Measurements from ENCODE around the gene IL4. TPM values are rescaled to one million over a fixed set of nuclear protein-coding genes. Genes with fewer than 3 reads are reported as not detected.

Gene IL4
- total RNA-seq = not detected in 2 replicates

GRCh38 chr5:132673939-132674630 lies at the start of gene IL4:
Gene IL4, plus strand, starts transcription at chr5:132673989. Its CDS starts 62 bp downstream, at chr5:132674051.

DNA sequence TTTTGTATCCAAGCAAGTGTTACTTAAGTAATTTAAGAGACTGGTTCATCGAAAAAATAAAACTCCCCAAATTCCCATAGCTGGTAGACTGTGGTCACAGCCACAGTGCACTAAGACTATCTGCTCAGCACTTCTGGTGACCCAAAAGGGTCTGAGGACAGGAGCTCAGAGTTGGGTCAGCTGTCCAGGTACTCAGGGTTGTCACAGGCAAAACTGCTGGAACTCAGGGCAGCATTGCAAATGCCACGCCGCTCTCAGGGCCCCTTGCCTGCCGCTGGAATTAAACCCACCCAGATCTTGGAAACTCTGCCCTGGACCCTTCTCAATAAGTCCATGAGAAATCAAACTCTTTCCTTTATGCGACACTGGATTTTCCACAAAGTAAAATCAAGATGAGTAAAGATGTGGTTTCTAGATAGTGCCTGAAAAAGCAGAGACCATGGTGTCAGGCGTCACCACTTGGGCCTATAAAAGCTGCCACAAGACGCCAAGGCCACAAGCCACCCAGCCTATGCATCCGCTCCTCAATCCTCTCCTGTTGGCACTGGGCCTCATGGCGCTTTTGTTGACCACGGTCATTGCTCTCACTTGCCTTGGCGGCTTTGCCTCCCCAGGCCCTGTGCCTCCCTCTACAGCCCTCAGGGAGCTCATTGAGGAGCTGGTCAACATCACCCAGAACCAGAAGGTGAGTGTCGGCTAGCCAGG lies 16.0 kb upstream of the IL4 start, which contains the start of gene IL13:
Gene IL13, plus strand, starts transcription at position 498 of the 705 bp plus-strand sequence. Its CDS starts 14 bp downstream, at position 512.

Other genes starting within 250 kb of the IL4 start
- gene IRF1, start 183.2 kb upstream of the IL4 start, total RNA-seq = 5.1 and 5.3 TPM in 2 replicates
- gene IL5, start 130.5 kb upstream of the IL4 start, total RNA-seq = not detected in 2 replicates
- gene RAD50, start 117.0 kb upstream of the IL4 start, total RNA-seq = 20.0 and 34.9 TPM in 2 replicates
- gene IL13, start 15.8 kb upstream of the IL4 start, total RNA-seq = not detected in 2 replicates
- 6.0 and 9.0 TPM in 2 replicates for gene KIF3A, start 63.6 kb downstream of the IL4 start, total RNA-seq
- gene CCNI2, start 73.4 kb downstream of the IL4 start, total RNA-seq = 0.76 and 1.2 TPM in 2 replicates
- gene SEPTIN8, start 103.2 kb downstream of the IL4 start, total RNA-seq = 97.4 and 129 TPM in 2 replicates
- 6.0 and 13.0 TPM in 2 replicates for gene SOWAHA, start 139.3 kb downstream of the IL4 start, total RNA-seq
- gene SHROOM1, start 156.7 kb downstream of the IL4 start, total RNA-seq = 8.8 and 10.6 TPM in 2 replicates
- gene GDF9, start 192.5 kb downstream of the IL4 start, total RNA-seq = under 0.01 and 0.22 TPM in 2 replicates
- gene UQCRQ, start 192.7 kb downstream of the IL4 start, total RNA-seq = 62.5 and 78.5 TPM in 2 replicates
- gene LEAP2, start 199.7 kb downstream of the IL4 start, total RNA-seq = 0.39 TPM in 1 of 2 replicates, not detected in the other